PFSK-1 (cell line): ENCODE measurements around the gene GRIN2A.

Experiments
- FOXP2 ChIP-seq: optimal IDR thresholded peaks from 2 replicates; pipeline ENCODE3; 2011; ENCODE audit warnings: borderline replicate concordance, control low read depth, inconsistent platforms; ENCODE audit not compliant: insufficient read depth; ENCODE audit errors: extremely low read length, extremely low read depth
- POLR2AphosphoS5 ChIP-seq: IDR thresholded peaks from 2 replicates; pipeline ENCODE4 v1.6.1; 2012; ENCODE audit warnings: low read depth, mild to moderate bottlenecking, control low read depth, low read length, moderate library complexity
- REST ChIP-seq, 2 experiments: IDR thresholded peaks; 2 replicates each; pipeline versions ENCODE4 v1.6.1 to v1.8.0; 2011 to 2012; ENCODE audit warnings: low read depth in 2 of 2, low read length in 2 of 2, control low read depth in 1 of 2, inconsistent platforms in 1 of 2, mild to moderate bottlenecking in 1 of 2, moderate library complexity in 1 of 2; ENCODE audit not compliant: insufficient read depth in 1 of 2
- SIN3A ChIP-seq: IDR thresholded peaks from 2 replicates; pipeline ENCODE4 v1.6.1; 2012; ENCODE audit warnings: mild to moderate bottlenecking, low read length, moderate library complexity, borderline replicate concordance; ENCODE audit not compliant: insufficient read depth
- TAF1 ChIP-seq: IDR thresholded peaks from 2 replicates; pipeline ENCODE4 v1.6.1; 2012; ENCODE audit warnings: low read length, control low read depth, borderline replicate concordance; ENCODE audit not compliant: insufficient read depth

The GRIN2A gene

GRCh38 chr16:9950658-9951057 is 231.6 kb downstream of the GRIN2A start:
- TF ChIP-seq FOXP2: no peak
- TF ChIP-seq REST (IDR thresholded peaks at IDR 0.05; ENCODE audit: insufficient read depth in 1 of 2, low read depth in 2 of 2, low read length in 2 of 2): no peak
- TF ChIP-seq POLR2AphosphoS5: no peak
- no peak for TF ChIP-seq TAF1
- no peak for TF ChIP-seq SIN3A

GRCh38 chr16:9949396-9949795 is 232.8 kb downstream of the GRIN2A start:
- TF ChIP-seq POLR2AphosphoS5: no peak
- no peak for TF ChIP-seq SIN3A
- no peak for TF ChIP-seq REST (IDR thresholded peaks at IDR 0.05; ENCODE audit: insufficient read depth in 1 of 2, low read depth in 2 of 2, low read length in 2 of 2)
- no peak for TF ChIP-seq TAF1
- TF ChIP-seq FOXP2: no peak

DNA sequence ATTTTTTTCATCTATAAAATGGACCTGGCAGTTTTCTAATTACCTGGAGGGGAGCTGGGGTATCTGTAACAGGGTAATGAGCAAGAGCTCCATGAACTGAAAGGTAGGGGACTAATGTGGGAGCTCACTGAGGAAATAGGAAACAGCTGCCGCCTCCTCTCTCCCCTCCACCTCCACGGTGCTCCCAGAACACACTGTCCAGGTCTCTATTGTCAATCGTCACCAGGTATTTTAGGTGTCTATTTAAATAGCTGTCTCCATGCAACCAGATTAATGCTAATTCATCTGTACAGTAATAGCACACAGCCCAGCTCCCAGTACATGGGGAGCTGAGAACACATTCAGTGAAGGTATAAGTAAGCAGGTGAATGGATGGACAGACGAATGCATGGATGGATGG is 233.3 kb downstream of the GRIN2A start:
- no peak for TF ChIP-seq SIN3A
- TF ChIP-seq POLR2AphosphoS5: no peak
- TF ChIP-seq FOXP2: no peak
- TF ChIP-seq REST (IDR thresholded peaks at IDR 0.05; ENCODE audit: insufficient read depth in 1 of 2, low read depth in 2 of 2, low read length in 2 of 2): no peak
- TF ChIP-seq TAF1: no peak

DNA sequence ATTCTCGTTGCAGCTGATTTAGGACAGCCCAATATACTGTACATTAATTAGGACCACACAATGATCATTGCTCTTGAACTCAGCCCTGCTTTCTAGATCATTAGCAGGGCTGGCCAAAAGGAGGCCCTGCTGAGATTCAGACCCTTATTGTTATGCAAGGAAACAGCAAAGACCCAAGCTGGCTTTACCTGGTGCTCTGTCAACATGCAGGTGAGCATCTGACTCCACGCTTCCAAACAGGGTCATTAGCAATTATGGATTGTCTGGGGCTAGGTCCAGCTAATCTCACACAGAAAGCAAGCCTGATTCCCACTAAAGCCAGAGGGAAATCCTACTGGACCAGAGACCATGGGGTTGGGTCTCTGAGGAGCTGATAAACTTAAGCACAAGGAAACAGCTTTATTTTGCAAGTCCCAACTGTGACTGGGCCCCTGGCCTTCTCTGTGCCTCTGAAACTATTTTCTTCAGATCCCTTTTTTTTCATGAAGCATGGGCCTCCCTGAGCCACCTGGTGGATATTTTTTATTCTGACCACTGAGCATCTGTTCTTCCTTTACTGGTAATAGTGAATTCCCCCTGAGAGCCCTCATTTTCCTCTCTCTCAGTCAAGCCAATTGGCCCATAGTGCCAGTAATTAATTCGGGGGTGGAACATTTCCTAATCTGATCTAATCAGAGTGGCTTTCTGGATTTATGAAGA is 236.1 kb downstream of the GRIN2A start:
- TF ChIP-seq POLR2AphosphoS5 (no peak), FOXP2 (no peak), REST (IDR thresholded peaks at IDR 0.05; ENCODE audit: insufficient read depth in 1 of 2, low read depth in 2 of 2, low read length in 2 of 2) (no peak), TAF1 (no peak), SIN3A (no peak)

GRCh38 chr16:9943121-9943520 is 239.1 kb downstream of the GRIN2A start:
- no peak for TF ChIP-seq TAF1
